ENCODE data around the gene TIE1. TPM values are rescaled to one million over a fixed set of nuclear protein-coding genes. Genes with fewer than 3 reads are reported as not detected.
A peak's percentile ranks its signal among the peaks of the same experiment; 100 is the strongest.

Gene TIE1
- total and polyA plus RNA-seq, 2 donors (not counting 3 experiments of a cell fraction or from before 2014, with no cell fraction given): 531 to 620 TPM

- TF ChIP-seq CTCF (IDR thresholded peaks at IDR 0.05; ENCODE audit: extremely low read depth in 1 of 2, insufficient read depth in 1 of 2, low read depth in 1 of 2, low read length in 2 of 2) (no peak), MYC (IDR thresholded peaks at IDR 0.05; ENCODE audit: low read depth, low read length) (no peak), FOS (IDR thresholded peaks at IDR 0.05; ENCODE audit: borderline replicate concordance, insufficient read depth, low read length) (no peak), MAX (IDR thresholded peaks at IDR 0.05; ENCODE audit: insufficient read depth, insufficient read length) (no peak), GATA2 (IDR thresholded peaks at IDR 0.05; ENCODE audit: insufficient read depth, insufficient read length, low read depth, low read length) (no peak), POLR2A (IDR thresholded peaks at IDR 0.05; ENCODE audit: low read depth, low read length) (no peak), POLR2AphosphoS5 (IDR thresholded peaks at IDR 0.05; ENCODE audit: insufficient read depth, low read depth, low read length) (no peak)
- Histone ChIP-seq H3K9me3 (replicated peaks; ENCODE audit: control insufficient read depth, insufficient read depth, low read length) (no peaks in the 10 kb centered on the region), H3K27me3 (ENCODE audit: control insufficient read depth in 2 of 2, insufficient read depth in 2 of 2, low read length in 2 of 2) (no peaks in the 10 kb centered on the region), H2AFZ (ENCODE audit: low read depth, low read length) (no peak overlapping the region), H3K4me2 (ENCODE audit: insufficient read depth, low read length) (peak overlapping the region; percentile 98), H3K36me3 (ENCODE audit: control insufficient read depth in 2 of 2, extremely low read depth in 1 of 2, insufficient read depth in 2 of 2, low read length in 2 of 2) (peaks cover 12 to 25% of the 10 kb centered on the region in 2 experiments), H3K79me2 (ENCODE audit: control insufficient read depth, insufficient read depth, low read length) (peaks cover 64% of the 10 kb centered on the region), H4K20me1 (replicated peaks; ENCODE audit: control insufficient read depth, extremely low read depth, insufficient read depth, low read length) (no peaks in the 10 kb centered on the region), H3K4me3 (replicated peaks in 1 of 3; ENCODE audit: insufficient read depth in 1 of 3, low read depth in 1 of 3, low read length in 3 of 3) (peak overlapping the region; percentile 47 to 96 (median 76)), H3K4me1 (ENCODE audit: control insufficient read depth, extremely low read depth, insufficient read depth, low read length) (peaks cover 37% of the 10 kb centered on the region), H3K27ac (ENCODE audit: insufficient read depth, low read depth, low read length) (peak overlapping the region; percentile 84), H3K9me1 (replicated peaks; ENCODE audit: control insufficient read depth, extremely low read depth, insufficient read depth, low read length) (no peaks in the 10 kb centered on the region), H3K9ac (replicated peaks; ENCODE audit: extremely low read depth, insufficient read depth, low read length) (peak overlapping the region; percentile 96)
- peak; percentile 71 for FAIRE-seq
- peak; percentile 19 for DNase-seq (ENCODE audit: low read depth, low spot score)
- POLR2A ChIA-PET: interaction anchor here (1.0 kb wide), 1 partner anchor 9 kb away, joined by 3 read pairs; no protein-coding TSS in a partner anchor
- dilution Hi-C loops (cut with MboI; ENCODE audit: extremely low pct_ligation_motif_present, low sequenced_read_pairs): no loop called here
- no TSS peak for BruUV-seq (replicated peaks)
- CTCF ChIA-PET: interaction anchor here (1.2 to 3.3 kb wide), 7 partner anchors 22 to 112 kb away, joined by 3 to 32 read pairs (median 9); partner anchors contain the start of gene CDC20
- intact Hi-C loops (cut with micrococcal nuclease): loop anchor here (1.0 to 5.0 kb wide), 3 partner anchors 64 to 170 kb away; no protein-coding TSS in a partner anchor
These were observed 1.4 kb downstream of the TIE1 start for GRCh38 chr1:43302201-43302600.
